Neural cell (in vitro differentiated cells): ENCODE measurements around the gene BPI. TPM values are rescaled to one million over a fixed set of nuclear protein-coding genes. Genes with fewer than 3 reads are reported as not detected.

Source experiments
- H2AFZ ChIP-seq: fragments of 200-600, 300-800 bp; sonication (generic), shearing (Covaris generic); 2 replicates; pipeline ENCODE4 v1.6.0; 2014; ENCODE audit warnings: low read depth, mild to moderate bottlenecking, antibody characterized with exemption, low read length, moderate library complexity
- H3F3A ChIP-seq: fragments of 200-600 bp; shearing (Covaris generic); 2 replicates; pipeline ENCODE4 v1.6.1; 2016; ENCODE audit warnings: mild to moderate bottlenecking, moderate library complexity, mixed read lengths, antibody characterized with exemption, low read length; ENCODE audit not compliant: insufficient read depth, poor library complexity, severe bottlenecking
- H3K27ac ChIP-seq: fragments of 200-600, 300-800 bp; sonication (generic), shearing (Covaris generic); 2 replicates; pipeline ENCODE4 v1.5.1; 2014; ENCODE audit warnings: mild to moderate bottlenecking, low read length, moderate library complexity
- H3K27me3 ChIP-seq: fragments of 300-800, 200-600 bp; sonication (generic), shearing (Covaris generic); 2 replicates; pipeline ENCODE4 v1.6.0; 2014; ENCODE audit warnings: mild to moderate bottlenecking, low read depth, low read length, moderate library complexity; ENCODE audit not compliant: insufficient read depth
- H3K36me3 ChIP-seq: fragments of 300-800, 200-600 bp; sonication (generic), shearing (Covaris generic); 2 replicates; pipeline ENCODE4 v1.5.1; 2014; ENCODE audit warnings: mild to moderate bottlenecking, antibody characterized with exemption, low read length, moderate library complexity; ENCODE audit not compliant: insufficient read depth
- H3K4me2 ChIP-seq: fragments of 300-800, 200-600 bp; sonication (generic), shearing (Covaris generic); 2 replicates; pipeline ENCODE4 v1.6.0; 2014; ENCODE audit warnings: mild to moderate bottlenecking, low read length
- H3K4me3 ChIP-seq: fragments of 300-800, 200-600 bp; sonication (generic), shearing (Covaris generic); 2 replicates; pipeline ENCODE4 v1.5.1; 2014; ENCODE audit warnings: mild to moderate bottlenecking, low read length, moderate library complexity
- H3K79me2 ChIP-seq: fragments of 200-600 bp; shearing (Covaris generic); replicated peaks from 2 replicates; pipeline ENCODE4 v1.6.0; 2014; ENCODE audit warnings: mild to moderate bottlenecking, low read length, moderate library complexity; ENCODE audit not compliant: insufficient read depth
- H3K9ac ChIP-seq: fragments of 300-800, 200-600 bp; sonication (generic), shearing (Covaris generic); 2 replicates; pipeline ENCODE4 v1.6.1; 2016; ENCODE audit warnings: mild to moderate bottlenecking, low read length, mixed read lengths
- H3K9me2 ChIP-seq: fragments of 200-600 bp; shearing (Covaris generic); 2 replicates; pipeline ENCODE4 v1.6.1; 2016; ENCODE audit warnings: mild to moderate bottlenecking, low read length, mixed read lengths; ENCODE audit not compliant: insufficient read depth
- H3K9me3 ChIP-seq: fragments of 200-600, 300-800 bp; sonication (generic), shearing (Covaris generic); 2 replicates; pipeline ENCODE4 v1.6.1; 2016; ENCODE audit warnings: mild to moderate bottlenecking, mixed run types, low read length, moderate library complexity, mixed read lengths
- H4K20me1 ChIP-seq: fragments of 200-600 bp; shearing (Covaris generic); 2 replicates; pipeline ENCODE4 v1.6.1; 2016; ENCODE audit warnings: mild to moderate bottlenecking, mixed run types; ENCODE audit not compliant: insufficient read depth
- CTCF ChIP-seq: fragments of 450-650 bp; IDR thresholded peaks from 2 replicates; pipeline ENCODE4 v1.5.1; 2014; ENCODE audit warnings: antibody characterized with exemption, mild to moderate bottlenecking, moderate library complexity; ENCODE audit not compliant: poor library complexity, severe bottlenecking
- EP300 ChIP-seq: fragments of 450-650 bp; conservative IDR thresholded peaks from 2 replicates; pipeline ENCODE4 v1.6.1; 2014; ENCODE audit warnings: antibody characterized with exemption, mild to moderate bottlenecking, moderate library complexity; ENCODE audit not compliant: poor library complexity, severe bottlenecking
- EZH2 ChIP-seq: fragments of 200-600, 300-800 bp; shearing (Covaris generic), sonication (generic); IDR thresholded peaks from 2 replicates; pipeline ENCODE4 v1.6.1; 2014; ENCODE audit warnings: antibody characterized with exemption, low read length, borderline replicate concordance, mild to moderate bottlenecking; ENCODE audit not compliant: insufficient read depth, poor library complexity, severe bottlenecking
- MXI1 ChIP-seq: fragments of 450-650 bp; conservative IDR thresholded peaks from 2 replicates; pipeline ENCODE4 v1.6.1; 2014; ENCODE audit warnings: antibody characterized with exemption, mild to moderate bottlenecking; ENCODE audit not compliant: poor library complexity, severe bottlenecking
- POLR2AphosphoS5 ChIP-seq: IDR thresholded peaks from 2 replicates; pipeline ENCODE4 v1.6.1; 2012
- RAD21 ChIP-seq: fragments of 450-650 bp; conservative IDR thresholded peaks from 2 replicates; pipeline ENCODE4 v1.6.1; 2014; ENCODE audit warnings: antibody characterized with exemption, mild to moderate bottlenecking, moderate library complexity
- REST ChIP-seq: IDR thresholded peaks from 2 replicates; pipeline ENCODE4 v1.6.1; 2012; ENCODE audit warnings: borderline replicate concordance
- SMC3 ChIP-seq: fragments of 450-650 bp; conservative IDR thresholded peaks from 2 replicates; pipeline ENCODE4 v1.6.1; 2014; ENCODE audit warnings: antibody characterized with exemption, mild to moderate bottlenecking, moderate library complexity; ENCODE audit not compliant: poor library complexity
- TAF1 ChIP-seq: IDR thresholded peaks from 2 replicates; pipeline ENCODE4 v1.6.1; 2012; ENCODE audit warnings: low read depth
- polyA plus RNA-seq: library from polyadenylated mRNA; depleted of rRNA; stranded (reverse); fragments of >200 nt; gene quantifications from 2 replicates; pipeline ENCODE4 v1.2.3, GENCODE V29; 2014

BPI gene
- polyA plus RNA-seq, 1 donor from 2014 or later = not detected

GRCh38 chr20:38346741-38347140 is 42.8 kb downstream of the BPI start:
- no peaks in the 10 kb centered on the region for H3K79me2 ChIP-seq
- H3K4me3 ChIP-seq = no peak overlapping the region
- H3K9me2 ChIP-seq = no peaks in the 10 kb centered on the region
- H3K27me3 ChIP-seq = no peaks in the 10 kb centered on the region
- H3K4me2 ChIP-seq = no peak overlapping the region
- H3K36me3 ChIP-seq = no peaks in the 10 kb centered on the region
- H2AFZ ChIP-seq = no peak overlapping the region
- no peak overlapping the region for H3K9ac ChIP-seq
- no peaks in the 10 kb centered on the region for H3F3A ChIP-seq
- no peaks in the 10 kb centered on the region for H4K20me1 ChIP-seq
- H3K9me3 ChIP-seq = no peaks in the 10 kb centered on the region
- TF ChIP-seq TAF1 (no peak), EP300 (no peak), SMC3 (no peak), RAD21 (no peak), CTCF (no peak), EZH2 (no peak), MXI1 (no peak), REST (no peak), POLR2AphosphoS5 (no peak)
- no peak overlapping the region for H3K27ac ChIP-seq

- no peak overlapping the region for H3K4me2 ChIP-seq
- H2AFZ ChIP-seq = no peak overlapping the region
- H3K9me2 ChIP-seq = no peaks in the 10 kb centered on the region
- H4K20me1 ChIP-seq = no peaks in the 10 kb centered on the region
- no peak overlapping the region for H3K27ac ChIP-seq
- H3K4me3 ChIP-seq = no peak overlapping the region
- no peak overlapping the region for H3K9ac ChIP-seq
- TF ChIP-seq EZH2 = no peak
- TF ChIP-seq SMC3 = no peak
- no peak for TF ChIP-seq REST
- TF ChIP-seq RAD21 = no peak
- no peak for TF ChIP-seq CTCF
- TF ChIP-seq MXI1 = no peak
- no peak for TF ChIP-seq POLR2AphosphoS5
- TF ChIP-seq TAF1 = no peak
- no peaks in the 10 kb centered on the region for H3K79me2 ChIP-seq
- no peaks in the 10 kb centered on the region for H3K27me3 ChIP-seq
- no peaks in the 10 kb centered on the region for H3K9me3 ChIP-seq
- no peaks in the 10 kb centered on the region for H3K36me3 ChIP-seq
- H3F3A ChIP-seq = no peaks in the 10 kb centered on the region
These were observed 45.9 kb downstream of the BPI start for GRCh38 chr20:38349856-38350255.
